GM11168 (cell line): ENCODE measurements around the gene NKD2.

ENCODE experiments used
- in situ Hi-C: fragments of 300-500 bp; cut with MboI; formaldehyde crosslinking; loops from one replicate; pipeline ENCODE4 v1.12.0; 2022; ENCODE audit warnings: low sequenced_read_pairs; ENCODE audit not compliant: unreplicated experiment

Gene NKD2

DNA sequence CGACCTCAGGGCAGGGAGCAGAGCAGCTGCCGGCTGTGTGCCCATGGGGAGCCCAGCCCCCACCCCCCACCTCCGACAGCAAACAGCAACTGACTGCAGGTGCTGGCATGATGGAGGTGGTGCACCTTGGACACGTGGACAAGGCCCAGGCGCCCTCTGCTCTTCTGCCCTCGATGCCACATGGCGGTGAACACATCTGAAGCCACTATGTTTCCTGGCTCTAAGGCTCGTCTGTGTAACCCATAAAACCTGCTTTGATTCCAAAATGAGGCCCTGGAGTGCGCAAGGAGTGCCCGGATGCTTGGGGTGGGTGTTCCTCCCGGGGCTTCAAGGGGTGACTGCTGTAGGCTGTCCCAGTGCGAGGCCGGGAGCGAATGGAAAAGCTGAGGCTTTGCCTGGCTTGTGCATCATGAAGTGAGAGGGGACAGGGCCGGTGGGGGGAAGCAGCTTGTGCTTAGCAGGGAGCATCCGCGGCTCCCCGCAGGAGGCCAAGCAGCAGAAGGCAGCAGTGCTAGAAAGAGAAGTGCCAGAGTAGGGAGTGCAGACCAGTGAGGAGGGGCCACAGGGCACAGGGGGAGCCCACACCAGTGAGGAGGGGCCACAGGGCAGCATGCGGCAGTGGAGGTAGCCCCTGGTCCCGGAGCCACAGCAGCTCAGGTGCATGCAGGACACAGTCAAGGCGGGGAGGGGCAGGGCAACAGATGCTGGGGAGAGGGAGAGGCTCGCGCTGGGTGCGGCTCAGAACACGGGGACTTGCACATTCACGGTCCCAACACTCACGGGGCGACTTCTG, 30.0 kb downstream of the NKD2 start:
- in situ Hi-C loops: no loop called here

DNA sequence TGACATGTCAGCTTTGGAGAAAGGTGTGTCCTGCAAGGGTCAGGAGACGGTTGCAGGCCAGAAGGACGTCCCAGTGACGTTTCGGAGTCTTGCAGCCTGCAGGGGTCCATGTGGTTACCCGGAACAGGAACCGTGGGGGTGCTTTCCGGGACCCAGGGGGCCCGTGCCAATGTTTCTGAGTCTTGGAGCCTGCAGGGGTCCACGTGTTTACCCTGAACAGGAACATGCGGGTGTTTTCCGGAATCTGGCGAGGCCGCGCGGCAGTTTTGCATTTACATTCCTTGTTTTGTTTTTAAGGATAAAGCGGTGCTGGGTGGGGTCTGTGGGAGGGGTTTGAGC, 30.6 kb downstream of the NKD2 start:
- in situ Hi-C loops: no loop called here

DNA sequence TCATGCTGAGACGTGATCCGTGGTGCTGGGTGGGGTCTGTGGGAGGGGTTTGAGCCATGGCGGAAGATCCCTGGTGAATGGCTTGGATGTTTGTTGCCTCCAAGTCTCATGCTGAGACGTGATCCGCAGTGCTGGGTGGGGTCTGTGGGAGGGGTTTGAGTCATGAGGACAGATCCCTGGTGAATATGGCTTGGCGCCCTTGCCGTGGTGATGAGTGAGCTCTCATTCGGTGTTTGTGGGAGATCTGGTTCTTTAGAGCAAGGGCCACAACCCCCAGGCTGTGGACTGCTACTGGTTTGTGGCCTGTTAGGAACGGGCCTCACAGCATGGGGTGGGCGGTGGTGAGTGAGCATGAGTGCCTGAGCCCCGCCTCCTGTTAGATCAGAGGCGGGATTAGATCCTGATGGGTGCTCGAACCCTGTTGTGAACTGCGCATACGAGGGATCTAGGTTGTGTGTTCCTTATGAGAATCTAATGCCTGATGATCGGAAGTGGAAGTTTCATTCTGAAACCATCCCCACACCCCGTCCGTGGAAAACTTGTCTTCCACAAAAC, 31.2 kb downstream of the NKD2 start:
- in situ Hi-C loops: no loop called here

DNA sequence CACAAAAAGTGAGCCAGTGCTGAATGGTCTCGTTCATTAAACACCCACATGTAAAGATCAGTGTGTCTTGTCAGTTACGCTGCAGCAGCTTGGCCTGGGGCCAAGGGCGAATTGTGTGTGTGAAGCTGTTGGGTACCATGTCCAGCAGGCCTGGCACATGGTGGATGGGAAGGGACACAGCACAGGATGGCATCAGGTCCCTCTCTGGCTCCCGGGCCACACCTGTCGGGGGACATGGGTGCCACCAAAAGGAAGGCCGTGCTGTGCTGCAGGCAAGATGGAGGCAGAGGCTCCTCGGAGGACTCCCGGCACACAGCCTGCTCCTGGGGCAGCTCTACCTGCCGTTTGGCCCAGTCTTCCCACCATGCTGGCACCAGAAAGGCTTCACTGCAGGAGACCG, 32.0 kb downstream of the NKD2 start:
- in situ Hi-C loops: no loop called here

DNA sequence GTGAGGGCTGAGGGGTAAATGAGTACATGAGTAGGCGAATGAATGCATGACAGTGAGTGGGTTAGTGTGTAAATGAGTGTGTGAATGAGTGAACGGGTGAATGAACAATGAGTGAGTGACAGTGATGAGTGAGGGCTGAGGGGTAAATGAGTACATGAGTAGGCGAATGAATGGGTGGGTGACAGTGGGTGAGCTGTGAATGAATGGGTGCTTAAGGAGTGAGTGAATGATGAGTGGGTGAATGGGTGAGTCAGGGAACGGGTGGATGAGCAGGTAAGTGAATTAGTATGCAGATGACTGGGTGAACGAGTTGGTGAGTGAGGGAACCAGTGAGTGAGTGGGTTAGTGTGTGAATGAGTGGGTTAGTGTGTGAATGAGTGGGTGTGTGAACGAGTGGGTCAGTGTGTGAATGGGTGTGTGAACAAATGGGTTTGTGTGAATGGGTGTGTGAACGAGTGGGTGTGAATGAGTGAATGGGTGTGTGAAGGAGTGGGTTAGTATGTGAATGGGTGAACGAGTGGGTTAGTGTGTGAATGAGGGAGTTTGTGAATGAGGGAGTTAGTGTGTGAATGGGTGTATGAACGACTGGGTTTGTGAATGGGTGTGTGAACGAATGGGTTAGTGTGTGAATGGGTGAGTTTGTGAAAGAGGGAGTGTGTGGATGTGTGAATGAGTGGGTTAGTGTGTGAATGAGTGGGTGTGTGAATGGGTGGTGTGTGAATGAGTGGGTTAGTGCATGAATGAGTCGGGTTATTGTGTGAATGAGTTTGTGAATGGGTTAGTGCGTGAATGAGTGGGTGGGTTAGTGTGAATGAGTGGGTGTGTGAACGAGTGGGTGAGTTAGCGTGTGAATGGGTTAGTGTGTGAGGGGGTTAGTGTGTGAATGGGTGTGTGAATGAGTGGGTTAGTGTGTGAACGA, 32.9 kb downstream of the NKD2 start:
- in situ Hi-C loops: no loop called here

DNA sequence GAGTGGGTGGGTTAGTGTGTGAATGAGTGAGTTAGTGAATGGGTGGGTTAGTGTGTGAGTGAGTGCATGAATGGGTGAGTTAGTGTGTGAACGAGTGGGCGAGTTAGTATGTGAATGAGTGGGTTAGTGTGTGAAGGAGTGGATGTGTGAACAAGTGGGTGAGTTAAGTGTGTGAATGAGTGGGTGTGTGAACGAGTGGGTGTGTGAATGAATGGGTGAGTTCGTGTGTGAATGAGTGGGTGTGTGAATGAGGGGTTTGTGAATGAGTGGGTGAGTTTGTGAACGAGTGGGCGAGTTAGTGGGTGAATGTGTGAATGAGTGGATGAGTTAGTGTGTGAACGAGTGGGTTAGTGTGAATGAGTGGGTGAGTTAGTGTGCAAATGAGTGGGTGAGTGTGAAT, 34.0 kb downstream of the NKD2 start:
- in situ Hi-C loops: no loop called here

DNA sequence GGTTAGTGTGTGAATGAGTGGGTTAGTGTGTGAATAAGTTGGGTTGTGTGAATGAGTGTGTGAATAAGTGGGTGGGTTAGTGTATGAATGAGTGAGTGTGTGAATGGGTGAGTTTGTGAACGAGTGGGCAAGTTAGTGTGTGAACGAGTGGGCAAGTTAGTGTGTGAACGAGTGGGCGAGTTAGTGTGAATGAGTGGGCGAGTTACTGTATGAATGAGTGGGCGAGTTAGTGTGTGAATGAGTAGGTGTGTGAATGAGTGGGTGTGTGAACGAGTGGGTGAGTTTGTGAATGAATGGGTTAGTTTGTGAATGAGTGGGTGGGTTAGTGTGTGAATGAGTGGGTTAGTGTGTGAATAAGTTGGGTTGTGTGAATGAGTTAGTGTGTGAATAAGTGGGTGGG, 34.7 kb downstream of the NKD2 start:
- in situ Hi-C loops: no loop called here

DNA sequence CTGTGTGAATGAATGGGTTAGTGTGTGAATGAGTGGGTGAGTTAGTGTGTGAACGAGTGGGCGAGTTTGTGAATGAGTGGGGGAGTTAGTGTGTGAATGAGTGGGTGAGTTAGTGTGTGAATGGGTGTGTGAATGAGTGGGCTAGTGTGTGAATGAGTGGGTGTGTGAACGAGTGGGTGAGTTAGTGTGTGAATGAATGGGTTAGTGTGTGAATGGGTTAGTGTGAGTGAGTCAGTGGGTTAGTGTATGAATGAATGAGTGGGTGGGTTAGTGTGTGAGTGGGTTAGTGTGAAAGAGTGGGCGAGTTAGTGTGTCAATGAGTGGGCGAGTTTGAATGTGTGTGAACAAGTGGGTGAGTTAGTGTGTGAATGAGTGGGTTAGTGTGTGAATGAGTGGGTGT, 35.5 kb downstream of the NKD2 start:
- in situ Hi-C loops: no loop called here

DNA sequence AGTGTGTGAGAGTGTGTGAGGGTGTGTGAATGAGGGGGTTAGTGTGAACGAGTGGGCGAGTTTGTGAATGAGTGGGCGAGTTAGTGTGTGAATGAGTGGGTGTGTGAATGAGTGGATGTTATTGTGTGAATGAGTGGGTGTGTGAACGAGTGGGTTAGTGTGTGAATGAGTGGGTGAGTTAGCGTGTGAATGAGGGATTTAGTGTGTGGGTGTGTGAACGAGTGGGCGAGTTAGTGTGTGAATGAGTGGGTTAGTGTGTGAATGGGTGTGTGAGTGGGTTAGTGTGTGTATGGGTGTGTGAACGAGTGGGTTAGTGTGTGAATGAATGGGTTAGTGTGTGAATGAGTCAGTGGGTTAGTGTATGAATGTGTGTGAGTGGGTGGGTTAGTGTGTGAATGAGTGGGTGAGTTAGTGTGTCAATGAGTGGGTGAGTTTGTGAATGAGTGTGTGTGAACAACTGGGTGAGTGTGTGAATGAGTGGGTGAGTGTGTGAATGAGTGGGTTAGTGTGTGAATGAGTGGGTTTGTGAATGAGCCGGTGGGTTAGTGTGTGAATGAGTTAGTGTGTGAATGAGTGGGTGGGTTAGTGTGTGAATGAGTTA, 37.5 kb downstream of the NKD2 start:
- in situ Hi-C loops: no loop called here

DNA sequence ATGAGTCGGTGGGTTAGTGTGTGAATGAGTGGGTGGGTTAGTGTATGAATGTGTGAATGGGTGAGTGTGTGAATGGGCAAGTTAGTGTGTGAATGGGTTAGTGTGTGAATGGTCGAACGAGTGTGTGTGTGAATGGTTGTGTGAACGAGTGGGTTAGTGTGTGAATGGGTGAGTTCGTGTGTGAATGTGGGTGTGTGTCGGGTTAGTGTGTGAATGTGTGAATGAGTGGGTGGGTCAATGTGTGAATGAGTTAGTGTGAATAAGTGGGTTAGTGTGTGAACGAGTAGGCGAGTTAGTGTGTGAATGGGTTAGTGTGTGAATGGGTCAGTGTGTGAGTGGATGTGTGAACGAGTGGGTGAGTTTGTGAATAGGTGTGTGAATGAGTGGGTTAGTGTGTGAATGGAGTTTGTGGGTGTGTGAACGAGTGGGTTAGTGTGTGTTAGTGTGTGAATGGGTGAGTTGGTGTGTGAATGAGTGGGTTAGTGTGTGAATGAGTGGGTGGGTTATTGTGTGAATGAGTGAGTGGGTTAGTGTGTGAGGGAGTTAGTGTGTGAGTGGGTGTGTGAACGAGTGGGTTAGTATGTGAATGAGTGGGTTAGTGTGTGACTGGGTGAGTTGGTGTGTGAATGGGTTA, 38.8 kb downstream of the NKD2 start:
- in situ Hi-C loops: no loop called here

DNA sequence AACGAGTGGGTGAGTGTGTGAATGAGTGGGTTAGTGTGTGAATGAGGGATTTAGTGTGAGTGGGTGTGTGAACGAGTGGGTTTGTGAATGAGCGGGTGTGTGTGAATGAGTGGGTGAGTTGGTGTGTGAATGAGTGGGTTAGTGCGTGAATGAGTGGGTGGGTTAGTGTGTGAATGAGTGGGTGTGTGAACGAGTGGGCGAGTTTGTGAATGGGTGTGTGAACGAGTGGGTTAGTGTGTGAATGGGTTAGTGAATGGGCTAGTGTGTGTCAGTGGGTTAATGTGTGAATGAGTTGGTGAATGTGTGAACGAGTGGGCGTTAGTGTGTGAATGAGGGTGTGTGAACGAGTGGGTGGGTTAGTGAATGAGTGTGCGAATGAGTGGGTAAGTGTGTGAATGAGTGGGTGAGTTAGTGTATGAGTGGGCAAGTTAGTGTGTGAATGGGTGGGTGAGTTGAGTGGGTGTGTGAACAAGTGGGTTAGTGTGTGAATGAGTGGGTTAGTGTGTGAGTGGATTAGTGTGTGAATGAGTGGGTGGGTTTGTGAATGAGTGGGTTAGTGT, 39.6 kb downstream of the NKD2 start:
- in situ Hi-C loops: no loop called here

DNA sequence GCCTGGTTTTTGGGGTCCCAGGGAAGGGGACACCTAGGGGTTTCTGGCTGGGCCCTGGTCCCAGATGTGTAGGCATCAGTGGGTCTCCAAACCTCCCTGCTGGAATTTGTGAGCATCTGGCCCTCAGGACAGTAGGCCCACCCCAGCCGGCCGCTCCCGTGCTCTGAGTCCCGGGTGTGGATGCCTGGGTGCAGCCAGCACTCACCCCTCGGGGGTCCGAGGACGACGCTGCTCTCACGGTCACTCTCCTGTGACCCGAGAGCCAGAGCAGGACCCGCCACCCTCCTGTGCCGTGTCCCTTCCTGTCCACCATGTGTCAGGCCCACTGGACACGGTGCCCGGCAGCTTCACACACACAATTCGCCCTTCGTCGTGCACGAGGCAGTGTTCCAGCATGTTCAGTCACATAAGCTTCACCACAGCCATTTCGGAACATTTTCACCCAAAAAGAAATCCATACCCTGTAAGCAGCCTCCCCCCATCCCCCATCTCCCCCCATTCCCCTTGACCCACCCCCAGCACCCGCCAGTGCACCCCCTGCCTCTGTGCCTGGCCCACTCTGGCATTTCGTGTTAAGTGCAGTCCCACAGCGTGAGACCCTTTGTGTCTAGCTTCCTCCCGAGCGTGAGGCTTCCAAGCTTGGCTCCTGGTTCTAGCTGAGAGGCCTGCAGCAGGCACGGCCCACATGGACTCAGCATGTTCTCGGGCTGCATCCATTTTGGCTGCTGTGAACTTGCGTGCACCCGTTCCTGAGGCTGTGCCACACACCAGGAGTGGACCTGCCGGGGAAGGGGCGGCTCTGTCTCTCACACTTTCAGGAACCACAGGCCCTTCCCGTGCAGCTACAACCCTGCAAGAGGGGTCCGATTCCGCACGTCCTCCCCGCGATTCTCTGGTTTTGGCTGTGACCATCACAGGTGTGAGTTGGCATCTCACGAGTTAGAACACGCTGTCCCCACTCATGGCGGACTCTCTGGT, 40.5 kb downstream of the NKD2 start:
- in situ Hi-C loops: no loop called here

DNA sequence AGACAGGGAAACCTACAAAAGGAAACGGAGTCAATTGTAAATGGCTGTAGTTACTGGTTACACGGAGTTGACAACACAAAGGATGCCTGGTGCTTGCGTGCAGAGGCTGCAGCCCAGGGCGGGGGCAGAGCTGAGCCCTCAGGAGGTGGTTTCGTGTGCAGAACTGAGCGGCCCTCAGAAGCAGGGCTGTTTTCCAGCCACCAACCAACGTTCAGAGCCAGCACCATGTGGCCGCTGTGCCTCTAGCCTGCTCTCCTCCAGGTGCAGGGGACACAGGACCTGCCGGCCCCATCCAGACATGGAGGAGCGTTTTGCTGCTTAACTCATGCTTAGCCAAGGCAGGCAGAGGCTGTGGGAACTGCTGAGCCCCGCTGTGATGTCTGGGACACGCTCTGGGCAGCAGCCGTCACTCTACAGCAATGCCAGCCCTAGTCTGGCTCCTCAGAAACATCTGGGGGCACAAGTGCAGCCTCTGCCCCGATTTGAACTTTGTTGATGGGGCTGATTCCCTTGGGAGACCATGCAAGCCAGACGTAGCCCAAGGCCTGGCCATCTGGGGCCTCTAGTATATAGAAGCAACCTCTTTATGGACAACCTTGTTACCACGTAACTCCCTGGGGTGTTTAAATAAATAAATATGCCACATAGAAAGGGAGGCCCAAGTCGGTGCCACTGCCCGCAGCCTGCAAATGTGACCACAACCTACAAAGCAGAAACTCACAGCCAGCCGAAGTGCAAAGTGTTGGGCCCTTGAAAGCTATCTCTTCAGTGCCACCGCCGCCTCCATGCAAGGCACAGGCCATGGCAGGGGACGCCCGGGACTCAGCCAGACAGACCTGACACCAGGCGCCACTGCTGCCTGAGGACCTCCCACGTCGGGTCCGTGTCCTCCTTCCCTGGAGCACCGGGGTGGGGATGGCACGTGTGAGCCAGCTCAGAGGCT, 42.1 kb downstream of the NKD2 start:
- in situ Hi-C loops: no loop called here

DNA sequence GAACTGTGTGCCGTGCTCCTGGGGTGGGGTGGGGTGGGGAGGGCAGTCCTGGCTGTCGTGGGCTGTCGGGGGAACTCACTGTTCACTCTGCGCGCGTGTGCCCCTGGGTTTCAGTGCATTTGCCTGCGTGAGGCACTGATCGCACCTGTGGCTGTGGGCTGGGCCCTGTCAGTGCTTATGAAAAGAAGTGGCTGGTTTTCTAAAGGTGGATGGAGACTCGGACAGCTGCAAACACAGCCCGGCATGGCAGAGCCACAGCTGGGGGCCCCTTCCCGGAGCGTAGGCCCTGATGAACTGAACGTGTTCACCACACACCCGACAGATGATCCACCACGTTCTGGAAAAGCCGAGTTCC, 42.7 kb downstream of the NKD2 start:
- in situ Hi-C loops: no loop called here

DNA sequence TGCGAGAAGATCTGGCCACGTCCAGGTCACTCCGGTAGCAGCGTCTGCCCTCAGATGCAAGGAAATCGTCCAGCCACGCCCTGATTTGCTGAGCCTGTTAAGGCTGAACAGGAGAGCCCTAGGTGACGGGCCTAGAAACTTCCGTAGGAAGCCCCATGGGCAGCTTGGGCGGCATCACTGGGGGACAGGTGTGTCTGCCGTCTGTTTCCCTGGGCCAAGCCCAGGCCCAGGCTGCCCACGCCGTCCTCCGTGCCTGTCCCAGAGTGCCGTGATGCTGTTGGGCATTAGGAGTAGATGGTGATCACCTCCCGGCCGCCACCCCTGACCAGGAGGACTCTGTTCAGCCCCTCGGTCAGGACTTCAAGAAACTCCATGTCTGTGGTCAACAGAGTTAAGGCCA, 43.5 kb downstream of the NKD2 start:
- in situ Hi-C loops: no loop called here

DNA sequence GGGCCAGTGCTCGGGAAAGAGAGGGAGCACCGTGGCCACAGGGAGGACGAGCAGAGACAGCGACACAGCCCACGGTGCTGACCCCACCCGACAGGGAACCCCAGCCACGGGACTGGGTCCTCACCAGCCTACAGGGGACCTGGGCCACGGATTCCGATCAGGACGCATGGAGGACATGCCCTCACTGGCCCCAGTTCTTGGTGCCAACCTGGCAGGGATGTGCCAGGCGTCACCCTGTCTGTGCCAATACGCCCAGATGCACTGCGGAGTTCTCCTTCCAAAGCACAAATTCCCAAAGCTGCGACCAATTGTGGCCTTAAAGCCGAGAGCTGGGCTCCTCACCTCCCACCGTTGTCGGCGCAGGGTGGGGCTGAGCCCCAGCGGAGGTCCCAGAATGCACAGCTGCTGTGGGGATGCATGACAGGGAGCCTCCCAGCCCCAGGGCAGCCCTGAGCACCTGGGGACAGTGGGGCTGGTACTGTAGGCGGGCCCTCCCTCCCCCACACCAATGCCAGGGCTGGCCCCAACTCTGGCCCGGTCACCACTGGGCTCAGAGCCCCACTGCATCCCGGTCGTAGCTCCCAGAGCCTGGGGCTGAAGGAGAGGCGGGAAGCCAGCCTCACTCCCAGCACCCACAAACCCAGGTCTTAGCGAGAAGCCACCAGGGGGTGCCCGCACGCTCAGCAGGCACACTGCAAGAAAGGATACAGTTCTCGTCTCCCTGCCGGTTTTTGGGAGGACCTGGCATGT, 44.2 kb downstream of the NKD2 start:
- in situ Hi-C loops: no loop called here

DNA sequence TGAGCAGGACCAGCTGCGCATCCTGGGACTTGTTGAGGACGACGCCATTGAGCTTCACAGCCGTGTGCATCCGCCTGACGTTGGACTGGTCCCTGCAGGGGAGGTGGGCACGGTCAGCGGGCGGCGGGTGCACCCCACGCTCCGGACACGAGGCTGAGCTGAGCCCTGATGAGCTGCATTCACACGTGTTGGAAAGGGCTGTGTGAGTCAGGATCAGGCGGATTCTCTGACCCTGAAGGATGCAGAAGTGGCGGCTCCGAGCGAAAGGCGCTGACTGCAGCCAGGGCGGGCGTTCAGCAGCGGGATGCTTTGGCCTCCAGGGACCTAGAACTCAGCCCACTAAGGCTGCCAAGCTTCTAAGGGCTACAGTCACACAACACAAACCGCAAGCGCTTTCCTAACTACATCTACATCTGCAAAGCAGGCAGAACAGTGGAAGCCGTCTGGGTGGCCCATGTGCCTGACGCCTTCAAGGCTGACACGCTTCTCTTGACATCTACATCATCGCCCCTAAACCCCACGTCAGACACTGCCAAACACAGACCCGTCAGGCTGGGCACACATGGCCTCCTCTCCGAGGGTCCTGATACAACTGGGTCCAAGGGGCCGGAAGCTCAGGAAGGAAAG, 44.9 kb downstream of the NKD2 start:
- in situ Hi-C loops: no loop called here
